RWPE2 (cell line): ENCODE results near the gene TWNK.

Source experiments
- ATAC-seq: fragments of 200-7000 bp; cut with Tn5 transposase; 3 replicates; pipeline ENCODE4 v1.9.1; 2021; ENCODE audit warnings: low read depth
- DNase-seq: peaks from one replicate; pipeline ENCODE4 v3.0.0-alpha.2; 2020; ENCODE audit warnings: low spot score
- H3K27ac ChIP-seq: fragments of 450-650 bp; 2 replicates; pipeline ENCODE4 v1.5.1; 2017; ENCODE audit warnings: mild to moderate bottlenecking; ENCODE audit not compliant: poor library complexity, severe bottlenecking
- H3K27me3 ChIP-seq: fragments of 250-450 bp; sonication (Bioruptor Pico); 2 replicates; pipeline ENCODE4 v1.5.1; 2021; ENCODE audit warnings: mild to moderate bottlenecking, moderate library complexity; ENCODE audit not compliant: insufficient read depth, poor library complexity, severe bottlenecking
- H3K36me3 ChIP-seq: fragments of 250-450 bp; sonication (Bioruptor Pico); 2 replicates; pipeline ENCODE4 v1.5.1; 2020; ENCODE audit warnings: low read depth, mild to moderate bottlenecking, moderate library complexity
- H3K4me1 ChIP-seq: fragments of 250-450 bp; sonication (Bioruptor Pico); 2 replicates; pipeline ENCODE4 v1.5.1; 2021; ENCODE audit warnings: mild to moderate bottlenecking, moderate library complexity; ENCODE audit not compliant: insufficient read depth, poor library complexity, severe bottlenecking
- H3K4me3 ChIP-seq: fragments of 250-450 bp; sonication (Bioruptor Pico); 2 replicates; pipeline ENCODE4 v1.5.1; 2021; ENCODE audit warnings: mild to moderate bottlenecking, moderate library complexity; ENCODE audit not compliant: severe bottlenecking
- H3K9me3 ChIP-seq: fragments of 250-450 bp; sonication (Bioruptor Pico); 2 replicates; pipeline ENCODE4 v1.5.1; 2021; ENCODE audit warnings: mild to moderate bottlenecking, moderate library complexity; ENCODE audit not compliant: severe bottlenecking
- CTCF ChIP-seq: fragments of 450-650 bp; IDR thresholded peaks from one replicate; pipeline ENCODE4 v1.5.1; 2017; ENCODE audit warnings: mild to moderate bottlenecking, moderate library complexity; ENCODE audit not compliant: poor library complexity, severe bottlenecking

The TWNK gene

GRCh38 chr10:100986623-100986951 is 756 bp upstream of the TWNK start:
- TF ChIP-seq CTCF: no peak
- peak; percentile 7; the same call in 2 of the 3 replicates for ATAC-seq
- H3K36me3 ChIP-seq: peaks cover 45% of the 10 kb centered on the region
- H3K4me3 ChIP-seq: peak overlapping the region; percentile 97
- no peaks in the 10 kb centered on the region for H3K9me3 ChIP-seq
- no peak for DNase-seq
- peak overlapping the region; percentile 58 for H3K27ac ChIP-seq
- H3K4me1 ChIP-seq: peaks cover 7% of the 10 kb centered on the region
- H3K27me3 ChIP-seq: no peaks in the 10 kb centered on the region

- DNase-seq (no peak), ATAC-seq (peak; percentile 4; the same call in 1 of the 3 replicates)
- Histone ChIP-seq H3K27ac (peak overlapping the region; percentile 58), H3K27me3 (no peaks in the 10 kb centered on the region), H3K4me3 (peak overlapping the region; percentile 97), H3K4me1 (peaks cover 7% of the 10 kb centered on the region), H3K36me3 (peaks cover 46% of the 10 kb centered on the region), H3K9me3 (no peaks in the 10 kb centered on the region)
- no peak for TF ChIP-seq CTCF
Measured at GRCh38 chr10:100987685-100988049, 324 bp downstream of the TWNK start.

GRCh38 chr10:100988166-100988565 is 823 bp downstream of the TWNK start:
- no peak for DNase-seq
- Histone ChIP-seq H3K4me3 (peak overlapping the region; percentile 97), H3K27me3 (no peaks in the 10 kb centered on the region), H3K9me3 (no peaks in the 10 kb centered on the region), H3K4me1 (peaks cover 7% of the 10 kb centered on the region), H3K36me3 (peaks cover 47% of the 10 kb centered on the region), H3K27ac (no peak overlapping the region)
- TF ChIP-seq CTCF: no peak
- ATAC-seq: no peak

GRCh38 chr10:100989088-100989487 is 1.7 kb downstream of the TWNK start:
- Histone ChIP-seq H3K27ac (no peak overlapping the region), H3K36me3 (peaks cover 57% of the 10 kb centered on the region), H3K4me1 (peaks cover 7% of the 10 kb centered on the region), H3K4me3 (no peak overlapping the region), H3K9me3 (no peaks in the 10 kb centered on the region), H3K27me3 (no peaks in the 10 kb centered on the region)
- no peak for DNase-seq
- ATAC-seq: no peak
- TF ChIP-seq CTCF: no peak

- ATAC-seq (no peak), DNase-seq (no peak)
- Histone ChIP-seq H3K36me3 (peaks cover 44% of the 10 kb centered on the region), H3K4me1 (no peaks in the 10 kb centered on the region), H3K27ac (no peak overlapping the region), H3K4me3 (no peak overlapping the region), H3K27me3 (no peaks in the 10 kb centered on the region), H3K9me3 (no peaks in the 10 kb centered on the region)
- TF ChIP-seq CTCF: peak; percentile 79
Measured at GRCh38 chr10:100993986-100994708, 6.8 kb downstream of the TWNK start.
